ENCODE results near the gene KLHL36.

DNA sequence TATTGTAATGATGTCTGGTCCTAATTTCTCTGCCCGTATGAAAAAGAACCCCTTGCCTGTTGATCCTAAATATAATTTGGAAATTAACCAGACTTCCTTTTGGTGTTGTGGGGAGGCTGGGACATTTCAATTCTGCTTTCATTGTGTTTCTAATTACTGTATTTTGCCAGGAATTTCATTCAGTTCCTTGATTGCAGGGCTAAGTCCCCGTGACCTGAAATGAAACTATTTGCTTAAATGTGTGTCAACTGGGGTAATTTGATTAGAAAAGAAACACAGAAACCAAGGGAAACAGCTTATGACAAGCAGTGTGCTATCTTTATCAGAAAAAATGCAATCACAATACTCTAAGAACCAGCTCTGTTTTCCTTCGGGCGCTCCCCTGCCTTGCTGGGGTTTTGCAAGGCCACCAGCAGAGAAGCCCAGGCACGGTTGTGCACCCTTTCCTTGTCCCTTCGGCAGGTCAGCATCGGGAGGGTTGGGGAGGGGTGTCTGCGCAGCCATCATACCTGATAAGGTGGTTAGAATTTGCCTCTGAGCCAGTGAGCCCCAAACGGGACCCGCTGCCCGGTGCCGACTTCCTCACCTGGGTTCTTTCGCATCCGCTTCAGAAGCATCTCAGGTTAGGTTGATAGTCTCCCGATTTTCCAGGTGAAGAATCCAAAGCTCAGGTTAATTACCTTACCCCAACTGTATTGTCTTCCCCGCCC, 19.4 kb downstream of the KLHL36 start:
- TF ChIP-seq YY1 (IDR thresholded peaks at IDR 0.05; ENCODE audit: insufficient read depth, insufficient read length) = no peak
- no peak for TF ChIP-seq ZNF274 (IDR thresholded peaks at IDR 0.05; ENCODE audit: low read depth, low read length)
